ES-I3 (cell line): ENCODE data around the gene PPT2.
"Not testable (repeated sequence)": the region's sequence is repeated elsewhere in the genome, so short reads cannot be mapped to it uniquely, and the experiment has no call there.

ENCODE experiments used
- H3K36me3 ChIP-seq: 2 replicates; pipeline ENCODE4 v1.6.1; 2013; ENCODE audit warnings: mild to moderate bottlenecking, low read length, control low read depth, moderate library complexity; ENCODE audit not compliant: insufficient read depth
- H3K4me1 ChIP-seq: 2 replicates; pipeline ENCODE4 v1.6.1; 2013; ENCODE audit warnings: mild to moderate bottlenecking, control low read depth, low read length; ENCODE audit not compliant: insufficient read depth
- H3K9ac ChIP-seq: 2 replicates; pipeline ENCODE4 v1.6.1; 2013; ENCODE audit warnings: low read depth, mild to moderate bottlenecking, low read length, moderate library complexity
- H3K9me3 ChIP-seq: 2 replicates; pipeline ENCODE4 v1.6.1; 2013; ENCODE audit warnings: mild to moderate bottlenecking, low read length, moderate library complexity; ENCODE audit not compliant: control insufficient read depth, insufficient read depth

PPT2 gene

DNA sequence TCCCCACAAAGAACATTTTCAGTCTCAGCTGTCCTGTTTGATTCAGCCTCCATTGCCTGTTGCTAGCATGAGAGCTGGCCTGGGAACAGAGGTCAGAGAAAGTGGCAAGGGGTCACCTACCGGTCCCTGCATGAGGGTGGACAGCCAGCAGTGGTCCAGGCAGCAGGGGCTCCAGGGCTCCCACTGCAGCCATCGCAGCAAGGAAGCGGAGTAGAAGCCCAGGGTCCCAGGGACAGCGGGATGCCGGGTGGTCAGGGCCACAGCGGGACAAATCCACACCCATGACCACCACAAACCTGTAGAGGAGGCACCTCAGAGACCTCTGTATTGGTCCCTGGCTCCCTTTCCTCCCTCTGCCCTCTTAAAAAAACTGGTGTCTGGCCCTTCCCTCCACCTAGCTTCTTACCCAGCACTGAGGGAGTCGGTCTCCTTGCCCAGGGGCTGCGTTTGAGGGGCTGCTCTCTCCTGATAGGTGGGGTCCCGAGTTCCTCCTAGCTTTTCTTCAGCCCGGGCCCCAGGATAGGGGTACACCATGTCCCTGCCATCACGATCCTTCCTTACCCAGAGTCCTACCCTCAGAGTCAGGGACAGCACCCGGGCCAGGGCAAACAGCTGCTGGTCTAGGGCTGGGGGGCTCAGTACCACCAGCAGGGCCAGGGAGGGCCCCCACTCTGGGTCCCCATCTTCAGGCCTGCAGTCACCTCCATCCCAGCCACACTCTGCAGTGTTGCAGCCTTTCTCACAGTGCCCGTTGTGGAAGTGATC, 47.0 kb downstream of the PPT2 start:
- Histone ChIP-seq H3K36me3 (no peaks in the 10 kb centered on the region), H3K9ac (no peak overlapping the region), H3K9me3 (no peaks in the 10 kb centered on the region), H3K4me1 (no peaks in the 10 kb centered on the region)

DNA sequence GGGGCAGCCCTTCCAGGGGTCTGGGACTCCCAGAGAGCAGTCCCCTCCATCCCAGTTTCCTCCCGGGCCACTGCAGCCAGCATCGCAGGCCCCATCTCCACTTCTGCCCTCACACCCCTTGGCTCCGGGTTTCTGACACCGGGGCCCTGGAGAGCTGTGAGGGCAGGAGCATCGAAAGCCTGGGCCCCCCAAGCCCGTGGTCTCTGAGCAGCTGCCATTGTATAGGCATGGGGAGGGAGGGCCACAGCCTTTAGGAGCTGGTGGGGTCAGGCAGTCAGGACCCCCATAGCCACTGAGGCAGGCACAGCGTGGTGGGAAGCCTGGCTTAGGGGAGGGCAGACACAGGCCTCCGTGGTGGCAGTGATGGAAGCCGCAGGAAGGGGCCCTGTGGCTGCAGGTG, 48.2 kb downstream of the PPT2 start:
- H3K9ac ChIP-seq: no peak overlapping the region
- no peaks in the 10 kb centered on the region for H3K4me1 ChIP-seq
- H3K9me3 ChIP-seq: no peaks in the 10 kb centered on the region
- no peaks in the 10 kb centered on the region for H3K36me3 ChIP-seq

DNA sequence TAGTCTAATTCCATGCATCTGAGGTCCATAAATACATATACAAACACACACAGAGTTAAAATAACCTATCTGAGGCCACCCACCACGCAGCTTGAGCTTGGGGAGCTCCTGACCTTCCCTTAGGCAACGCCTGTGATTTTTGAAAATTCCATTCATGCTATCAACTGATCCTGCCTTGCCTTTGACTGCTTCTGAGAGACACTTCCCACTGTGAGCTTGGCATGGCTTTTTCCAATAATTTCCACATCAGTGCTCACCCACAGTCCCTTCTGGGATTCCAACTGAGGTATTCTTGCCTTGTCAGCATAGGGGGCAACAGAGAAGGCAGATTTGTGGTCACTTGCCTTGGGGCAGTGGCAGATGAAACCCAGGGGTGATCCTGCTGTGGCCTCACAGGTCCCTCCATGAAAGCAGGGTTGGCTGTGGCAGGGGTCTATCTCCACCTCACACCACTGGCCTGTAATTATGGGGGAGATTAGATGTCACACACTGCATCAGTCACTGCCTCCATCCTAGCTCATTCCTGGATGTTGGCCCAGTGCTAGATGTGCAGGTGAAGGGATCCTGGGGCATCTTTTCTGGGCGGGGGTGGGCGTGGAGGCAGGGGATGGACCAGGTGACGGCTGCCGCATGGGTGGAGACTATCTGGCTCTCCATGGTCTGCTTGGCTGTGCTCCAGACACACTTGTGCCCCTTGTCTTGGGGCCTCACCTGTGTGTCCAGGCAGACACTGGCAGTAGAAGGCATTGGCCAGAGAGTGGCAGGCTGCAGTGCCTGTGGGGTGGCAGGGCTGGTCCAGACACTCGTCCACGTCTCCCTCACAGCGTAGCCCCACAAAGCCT, 49.7 kb downstream of the PPT2 start:
- H3K9ac ChIP-seq: no peak overlapping the region
- no peaks in the 10 kb centered on the region for H3K4me1 ChIP-seq
- no peaks in the 10 kb centered on the region for H3K9me3 ChIP-seq
- H3K36me3 ChIP-seq: no peaks in the 10 kb centered on the region

DNA sequence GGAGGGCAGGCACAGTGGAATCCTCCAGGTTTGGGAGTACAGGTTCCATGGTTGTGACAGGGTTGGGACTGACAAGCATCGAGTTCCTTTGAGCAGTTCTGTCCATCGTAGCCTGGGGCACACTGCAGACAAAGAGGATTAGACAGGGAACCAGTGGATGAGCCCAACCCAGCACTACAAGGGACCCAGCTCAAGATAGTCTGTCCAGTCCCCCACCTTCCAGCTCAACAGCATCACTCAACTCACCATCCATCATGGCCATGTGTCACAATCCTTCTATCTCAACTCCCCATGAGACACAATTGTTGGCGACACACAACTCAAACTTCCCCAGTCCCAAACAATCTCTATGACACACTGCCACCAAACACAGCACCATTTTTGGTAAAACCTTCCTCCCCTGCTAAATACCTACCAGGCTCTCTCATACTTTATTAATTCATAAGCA, 50.4 kb downstream of the PPT2 start:
- Histone ChIP-seq H3K4me1 (no peaks in the 10 kb centered on the region), H3K9ac (no peak overlapping the region), H3K36me3 (no peaks in the 10 kb centered on the region), H3K9me3 (no peaks in the 10 kb centered on the region)

DNA sequence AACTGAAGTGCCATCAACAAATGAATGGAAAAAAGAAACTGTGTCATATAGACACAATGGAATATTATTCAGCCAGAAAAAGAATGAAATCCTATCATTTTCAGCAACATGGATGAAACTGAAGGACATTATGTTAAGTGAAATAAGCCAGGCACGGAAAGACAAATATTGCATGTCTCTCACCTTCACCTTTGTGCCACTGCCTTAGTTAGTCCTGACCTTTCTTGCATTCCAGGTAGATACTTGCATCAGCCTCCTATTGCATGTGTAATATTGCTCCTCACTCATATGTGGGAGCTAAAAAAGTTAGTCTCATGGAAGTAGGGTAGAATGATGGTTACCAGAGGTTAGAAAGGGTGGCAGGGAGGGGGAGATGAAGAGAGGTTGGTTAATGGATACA, 55.1 kb downstream of the PPT2 start:
- H3K36me3 ChIP-seq: no peaks in the 10 kb centered on the region
- H3K4me1 ChIP-seq: no peaks in the 10 kb centered on the region
- H3K9ac ChIP-seq: no peak overlapping the region
- H3K9me3 ChIP-seq: no peaks in the 10 kb centered on the region

DNA sequence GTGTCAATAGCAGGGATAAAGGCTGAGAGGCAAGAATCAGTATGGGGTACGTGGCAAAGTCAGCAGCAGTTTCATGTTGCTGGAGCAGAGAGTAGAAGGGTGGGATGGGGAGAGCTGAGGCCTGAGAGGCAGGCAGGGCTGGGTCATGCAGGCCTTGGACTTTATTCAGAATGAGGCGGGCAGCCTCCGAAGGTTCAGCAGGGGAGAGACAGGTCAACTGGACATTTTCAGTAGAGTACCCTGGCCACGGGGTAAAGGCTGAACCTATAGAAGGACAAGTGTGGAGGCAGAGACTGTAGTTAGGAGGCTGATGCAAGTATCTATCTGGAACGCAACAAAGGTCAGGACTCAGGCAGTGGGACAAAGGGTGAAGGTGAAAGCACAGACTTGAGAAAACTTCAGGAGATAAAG, 56.3 kb downstream of the PPT2 start:
- H3K36me3 ChIP-seq: no peaks in the 10 kb centered on the region
- no peaks in the 10 kb centered on the region for H3K4me1 ChIP-seq
- H3K9ac ChIP-seq: no peak overlapping the region
- H3K9me3 ChIP-seq: no peaks in the 10 kb centered on the region

DNA sequence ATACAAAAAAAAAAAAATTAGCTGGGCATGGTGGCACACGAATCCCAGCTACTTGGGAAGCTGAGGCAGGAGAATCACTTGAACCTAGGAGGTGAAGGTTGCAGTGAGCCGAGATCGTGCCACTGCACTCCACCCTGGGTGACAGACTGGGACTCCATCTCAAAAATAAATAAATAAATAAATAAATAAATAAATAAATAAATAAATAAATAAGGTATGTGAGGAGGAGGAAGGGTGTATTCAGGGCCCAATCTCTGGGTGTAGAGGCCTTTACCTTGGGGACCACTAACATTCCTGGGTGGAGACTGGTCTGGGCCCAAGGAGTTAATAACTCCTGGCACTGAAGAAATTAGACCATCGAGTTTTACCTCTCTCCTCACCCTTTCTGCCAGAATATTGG, 57.5 kb downstream of the PPT2 start:
- not testable (repeated sequence) for H3K4me1 ChIP-seq, H3K9ac ChIP-seq, H3K9me3 ChIP-seq, H3K36me3 ChIP-seq

DNA sequence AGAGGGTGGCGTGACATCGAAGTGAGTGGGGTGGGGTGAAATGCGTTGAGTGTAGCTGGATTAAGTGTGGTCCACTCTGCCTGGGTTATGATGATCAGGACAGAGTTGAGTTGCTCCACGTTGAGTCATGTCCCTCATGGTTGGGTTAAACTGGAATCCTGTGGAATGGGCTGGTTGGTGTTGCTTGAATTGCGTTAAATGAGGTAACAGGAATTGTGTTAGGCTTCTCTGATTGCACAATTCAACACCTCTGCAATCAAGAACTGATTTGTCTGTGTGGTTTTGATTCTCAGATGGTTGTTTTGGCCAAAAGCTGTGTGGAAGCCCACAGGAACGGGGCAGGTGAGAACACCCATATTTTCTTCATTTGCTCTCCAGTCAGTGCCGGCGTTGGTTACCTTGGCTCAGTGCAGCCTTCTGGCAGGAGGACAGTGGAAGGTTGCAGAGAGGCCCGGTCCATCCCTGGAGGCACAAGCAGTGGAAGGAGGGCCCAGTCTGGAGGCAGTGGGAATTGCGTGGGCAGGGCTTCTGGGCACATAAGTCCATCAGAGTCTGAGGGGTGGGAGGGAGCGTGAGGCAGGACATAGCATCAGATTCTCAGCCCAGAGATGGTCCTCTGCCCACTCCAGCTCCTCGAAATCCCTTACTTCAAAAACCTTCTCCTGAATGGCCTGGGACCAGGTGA, 58.3 kb downstream of the PPT2 start:
- Histone ChIP-seq H3K4me1 (no peaks in the 10 kb centered on the region), H3K9ac (no peak overlapping the region)

More for the DNA sequence above, 58.3 kb downstream of the PPT2 start:
- no peaks in the 10 kb centered on the region for H3K36me3 ChIP-seq
- no peaks in the 10 kb centered on the region for H3K9me3 ChIP-seq
